Measurements from ENCODE around the gene CAPN5. TPM values are rescaled to one million over a fixed set of nuclear protein-coding genes. Genes with fewer than 3 reads are reported as not detected.

CAPN5 gene
- total and polyA plus RNA-seq, 2 of the 8 experiments (the other 6 are each of a cell fraction or from before 2014, with no cell fraction given) = 21.5 to 22.4 TPM

DNA sequence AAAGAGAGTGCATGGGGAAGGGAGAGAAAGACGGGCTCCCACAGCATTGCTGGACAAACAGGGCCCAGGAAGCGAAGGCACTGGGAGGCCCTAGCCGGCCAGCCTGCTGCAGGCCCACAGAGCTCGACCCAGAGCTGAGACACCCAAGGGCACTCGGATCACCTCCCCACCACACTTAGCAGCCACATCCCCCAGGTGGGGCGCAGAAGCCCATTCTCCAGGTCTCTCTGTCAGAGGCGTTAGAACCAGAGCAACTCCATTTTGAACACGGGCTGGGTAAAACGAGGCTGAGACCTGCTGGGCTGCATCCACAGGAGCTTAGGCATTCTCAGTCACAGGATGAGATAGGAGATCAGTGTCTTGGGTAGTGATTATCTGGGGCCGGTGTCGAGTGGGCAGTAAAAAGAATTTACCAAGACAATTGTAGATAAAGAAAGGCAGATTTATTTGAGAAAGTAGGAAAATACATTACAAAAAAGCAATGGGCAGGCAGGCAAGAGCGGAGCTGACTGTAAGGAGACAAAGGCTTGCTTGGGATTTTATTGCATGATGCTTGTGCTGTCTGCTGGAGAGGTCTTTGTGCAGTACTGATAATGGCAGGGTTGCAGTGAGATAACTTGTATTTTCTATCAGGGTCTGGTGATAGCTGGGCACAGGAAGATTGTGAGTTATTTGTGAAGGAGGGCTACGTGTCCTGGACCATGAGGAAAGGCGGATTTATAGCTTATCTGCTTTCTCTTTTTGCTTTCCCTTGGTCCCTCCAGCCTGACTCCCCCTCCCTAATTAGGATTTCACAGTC, 13.4 kb upstream of the CAPN5 start (continued):
- TF ChIP-seq, protein P1, sequence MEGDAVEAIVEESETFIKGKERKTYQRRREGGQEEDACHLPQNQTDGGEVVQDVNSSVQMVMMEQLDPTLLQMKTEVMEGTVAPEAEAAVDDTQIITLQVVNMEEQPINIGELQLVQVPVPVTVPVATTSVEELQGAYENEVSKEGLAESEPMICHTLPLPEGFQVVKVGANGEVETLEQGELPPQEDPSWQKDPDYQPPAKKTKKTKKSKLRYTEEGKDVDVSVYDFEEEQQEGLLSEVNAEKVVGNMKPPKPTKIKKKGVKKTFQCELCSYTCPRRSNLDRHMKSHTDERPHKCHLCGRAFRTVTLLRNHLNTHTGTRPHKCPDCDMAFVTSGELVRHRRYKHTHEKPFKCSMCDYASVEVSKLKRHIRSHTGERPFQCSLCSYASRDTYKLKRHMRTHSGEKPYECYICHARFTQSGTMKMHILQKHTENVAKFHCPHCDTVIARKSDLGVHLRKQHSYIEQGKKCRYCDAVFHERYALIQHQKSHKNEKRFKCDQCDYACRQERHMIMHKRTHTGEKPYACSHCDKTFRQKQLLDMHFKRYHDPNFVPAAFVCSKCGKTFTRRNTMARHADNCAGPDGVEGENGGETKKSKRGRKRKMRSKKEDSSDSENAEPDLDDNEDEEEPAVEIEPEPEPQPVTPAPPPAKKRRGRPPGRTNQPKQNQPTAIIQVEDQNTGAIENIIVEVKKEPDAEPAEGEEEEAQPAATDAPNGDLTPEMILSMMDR (IDR thresholded peaks at IDR 0.05; ENCODE audit: control extremely low read depth in 1 of 3, insufficient read depth in 1 of 3, low read depth in 1 of 3, low read length in 3 of 3) = no peak
- TF ChIP-seq RAD21 (IDR thresholded peaks at IDR 0.05 in 1 of 2, conservative IDR thresholded peaks at IDR 0.05 in 1 of 2; ENCODE audit: low read depth in 2 of 2, low read length in 2 of 2) (no peak), HDAC6 (IDR thresholded peaks at IDR 0.05; ENCODE audit: low read depth, low read length) (no peak), RNF2 (IDR thresholded peaks at IDR 0.05; ENCODE audit: borderline replicate concordance, low read depth, low read length, missing control alignments, poor library complexity, severe bottlenecking) (no peak), KDM5A (IDR thresholded peaks at IDR 0.05; ENCODE audit: low read length) (no peak)
